ENCODE results near the gene ZFTA. TPM values are rescaled to one million over a fixed set of nuclear protein-coding genes. Genes with fewer than 3 reads are reported as not detected.

Gene ZFTA
- total RNA-seq, 1 donor = 13.2 TPM

GRCh38 chr11:63762654-63763495 is 5.7 kb downstream of the ZFTA start:
- TF ChIP-seq CTCF (IDR thresholded peaks at IDR 0.05; ENCODE audit: insufficient read depth, low read length) = no peak
- peak; percentile 32 for DNase-seq (ENCODE audit: low read depth)
- H3K4me3 ChIP-seq (ENCODE audit: low read depth, low read length) = peak overlapping the region; percentile 35

- H3K4me3 ChIP-seq (ENCODE audit: low read depth, low read length) = peak overlapping the region; percentile 5
- DNase-seq (ENCODE audit: low read depth) = no peak
- TF ChIP-seq CTCF (IDR thresholded peaks at IDR 0.05; ENCODE audit: insufficient read depth, low read length) = no peak
These were observed 6.5 kb downstream of the ZFTA start for GRCh38 chr11:63761931-63762653.

GRCh38 chr11:63761188-63761587 is 7.4 kb downstream of the ZFTA start:
- no peak for DNase-seq (ENCODE audit: low read depth)
- no peak for TF ChIP-seq CTCF (IDR thresholded peaks at IDR 0.05; ENCODE audit: insufficient read depth, low read length)
- no peak overlapping the region for H3K4me3 ChIP-seq (ENCODE audit: low read depth, low read length)

GRCh38 chr11:63760487-63761079 is 8.0 kb downstream of the ZFTA start:
- no peak for DNase-seq (ENCODE audit: low read depth)
- no peak overlapping the region for H3K4me3 ChIP-seq (ENCODE audit: low read depth, low read length)
- no peak for TF ChIP-seq CTCF (IDR thresholded peaks at IDR 0.05; ENCODE audit: insufficient read depth, low read length)

GRCh38 chr11:63756919-63757761 is 11.4 kb downstream of the ZFTA start:
- no peak for DNase-seq (ENCODE audit: low read depth)

More at GRCh38 chr11:63756919-63757761, 11.4 kb downstream of the ZFTA start:
- no peak overlapping the region for H3K4me3 ChIP-seq (ENCODE audit: low read depth, low read length)
- TF ChIP-seq CTCF (IDR thresholded peaks at IDR 0.05; ENCODE audit: insufficient read depth, low read length) = no peak
